A375 (cell line): Measurements from ENCODE around the gene ARHGAP15. TPM values are rescaled to one million over a fixed set of nuclear protein-coding genes. Genes with fewer than 3 reads are reported as not detected.

Experiments
- small RNA-seq: library from RNA; depleted of rRNA; stranded (forward); fragments of <200 nt; gene quantifications from one replicate; pipeline ENCODE3, GENCODE V24; 2014
- total RNA-seq: library from RNA; depleted of rRNA; stranded (reverse); fragments of >200 nt; shearing (Covaris generic); gene quantifications from 2 replicates; pipeline ENCODE4 v1.2.3, GENCODE V29; 2014; rRNA removed

The ARHGAP15 gene
- total RNA-seq, result 0.21 TPM in 1 of 2 replicates, not detected in the other

DNA sequence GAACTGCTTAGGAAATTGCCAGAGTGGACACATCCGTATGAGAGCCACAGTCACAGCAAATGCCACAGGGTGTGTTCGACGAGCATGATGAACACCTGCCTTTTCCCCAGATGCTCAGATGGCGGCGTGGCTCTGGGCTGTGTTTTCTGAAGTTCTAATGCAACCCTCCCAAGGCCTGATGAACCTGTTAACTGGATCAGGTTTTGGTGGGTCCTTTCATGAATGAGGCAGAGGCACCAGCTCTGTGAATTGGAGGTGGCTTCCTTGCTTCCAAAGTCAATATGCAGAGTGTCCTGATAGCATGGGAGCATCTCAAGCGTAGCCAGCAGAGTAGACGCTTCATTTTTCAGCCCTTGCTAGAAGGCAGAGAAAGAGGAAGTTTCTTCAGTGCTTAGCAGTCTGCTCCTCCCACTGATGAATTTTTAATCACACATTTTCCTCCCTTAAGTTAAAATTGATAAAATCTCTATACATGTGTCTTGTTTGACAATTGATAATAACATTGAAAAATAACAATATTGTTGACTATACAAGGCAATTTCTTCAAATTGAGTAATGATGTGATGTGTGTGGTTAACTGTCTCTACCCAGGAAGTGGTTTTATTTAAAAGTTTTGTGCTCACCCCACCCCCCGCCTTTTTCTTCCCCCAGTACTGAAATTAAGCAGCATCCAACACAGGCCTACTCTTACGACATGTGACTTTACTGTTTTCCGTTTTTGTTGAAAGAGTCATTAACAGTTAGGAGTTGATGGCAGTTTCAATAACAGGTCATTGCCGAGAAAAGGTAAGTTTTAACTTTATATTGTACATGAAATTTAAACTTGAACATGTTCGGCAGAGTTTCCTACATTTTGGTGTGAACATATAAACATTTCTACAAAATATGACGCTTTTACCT, at the start of gene ARHGAP15:
TSS of gene ARHGAP15 (plus strand) at position 739 of the 900 bp plus-strand sequence.

Small RNAs within 50 kb of the gene (small RNA-seq; reads per million reads assigned to genes)
- gene MTND4LP12, result not detected
